Adrenal gland (tissue), 12 donors: ENCODE data around the gene MRPS34. TPM values are rescaled to one million over a fixed set of nuclear protein-coding genes. Genes with fewer than 3 reads are reported as not detected.
A peak's percentile ranks its signal among the peaks of the same experiment; 100 is the strongest.
"Not testable (repeated sequence)": the region's sequence is repeated elsewhere in the genome, so short reads cannot be mapped to it uniquely, and the experiment has no call there.

Experiments
- DNase-seq, 7 donors: peaks; one replicate each; pipeline ENCODE4 v3.0.0-alpha.2; 2019 to 2020
- H3K27ac ChIP-seq, 5 donors: fragments of 200-600 bp; sonication (generic) in 4 of 5; 1 replicate in 3 of 5; 2 replicates in 2 of 5; pipeline versions ENCODE4 v1.5.1 to v1.8.0; 2016 to 2020; ENCODE audit warnings: mild to moderate bottlenecking in 1 of 5
- H3K27me3 ChIP-seq: fragments of 200-600 bp; 2 replicates; pipeline ENCODE4 v1.8.0; 2021
- H3K36me3 ChIP-seq, 2 donors: fragments of 200-600 bp; replicated peaks in 1 of 2; 1 replicate in 1 of 2; 2 replicates in 1 of 2; pipeline versions ENCODE4 v1.5.1 to v1.8.0; 2018 to 2022
- H3K4me1 ChIP-seq, 2 donors: fragments of 200-600 bp; replicated peaks in 1 of 2; 1 replicate in 1 of 2; 2 replicates in 1 of 2; pipeline versions ENCODE4 v1.5.1 to v1.8.0; 2018 to 2021
- H3K4me3 ChIP-seq, 4 donors: fragments of 200-600 bp; sonication (generic) in 3 of 4; one replicate each; pipeline ENCODE4 v1.5.1; 2016 to 2018
- H3K9me3 ChIP-seq, 3 donors: fragments of 200-600 bp; sonication (generic) in 1 of 3; replicated peaks in 1 of 3; 1 replicate in 2 of 3; 2 replicates in 1 of 3; pipeline versions ENCODE4 v1.5.1 to v1.8.0; 2016 to 2021
- POLR2A ChIP-seq, 2 donors: fragments of 450-650 bp; IDR thresholded peaks; one replicate each; pipeline ENCODE4 v1.6.1; 2017; ENCODE audit warnings: antibody characterized with exemption in 2 of 2, mild to moderate bottlenecking in 2 of 2, moderate library complexity in 1 of 2
- WGBS, 4 donors: extraction: QIAGEN DNeasy Blood & Tissue Kit in 2 of 4; methylation state at CpG; one replicate each; pipeline versions ENCODE4 v1.1.5 to v1.1.7; 2013 to 2017; 5-methylcytosine and 5-hydroxymethylcytosine counted together
- intact Hi-C, 2 donors: fragments of 100-400 bp; cut with DNase I; formaldehyde crosslinking; loops; one replicate each; pipeline versions ENCODE4 v1.14.1 to v1.15.0; 2022 to 2023
- polyA plus RNA-seq, 3 donors: library from polyadenylated mRNA; stranded (reverse); fragments of 200-250 nt in 2 of 3; fragments of 350-450 nt in 1 of 3; fragmentation: Illumina TruSeq in 1 of 3; extraction: RNeasy Lipid Tissue Mini Kit (QIAGEN cat#74804) in 1 of 3; gene quantifications; one replicate each; pipeline ENCODE4 v1.2.3, GENCODE V29; 2013 to 2014
- total RNA-seq, 9 donors: library from RNA; depleted of rRNA in 4 of 9; stranded (reverse); fragments of >200 nt in 4 of 9; fragments of 120-200 nt in 1 of 9; fragmentation: NEBNext Ultra II Directional in 1 of 9; extraction: Animal tissue kit (Norgen Biotek cat#: 25700) in 1 of 9; gene quantifications; one replicate each; pipeline versions ENCODE4 v1.1.0 to v1.2.4, GENCODE V29; 2013 to 2023
- TF ChIP-seq, protein P1 (sequence below), 6 experiments: fragments of 450-650 bp in 4 of 6; fragments of 200-600 bp in 2 of 6; sonication (generic) in 1 of 6; IDR thresholded peaks; 1 replicate in 5 of 6; 2 replicates in 1 of 6; pipeline versions ENCODE4 v1.5.1 to v1.8.0; 2016 to 2021; ENCODE audit warnings: antibody characterized with exemption in 6 of 6, mild to moderate bottlenecking in 2 of 6, moderate library complexity in 1 of 6
- donor health status: healthy with polysubstance abuse.
- donor health status: Bipolar disorder and iron deficiency.
- donor health status: DM: yes; HTN: yes; CAD: no.
- donor health status: DM: no; HTN: no; CAD: no.
- donor health status: DM: no; HTN: no; CAD: no.
- donor health status: DM: yes; HTN: yes; CAD: no.

The MRPS34 gene
- total and polyA plus RNA-seq, 12 donors = 84.3 to 226 (median 141) TPM

- Histone ChIP-seq H3K4me3 (no peak overlapping the region), H3K36me3 (no peaks in the 10 kb centered on the region), H3K4me1 (no peaks in the 10 kb centered on the region), H3K27me3 (no peaks in the 10 kb centered on the region), H3K27ac (no peak overlapping the region), H3K9me3 (no peaks in the 10 kb centered on the region)
- WGBS, 4 donors = 81 to 88% (median 85%) methylated on average over 10 of the region's 10 CpGs
- intact Hi-C loops = no loop called here
- no peak for TF ChIP-seq POLR2A (IDR thresholded peaks at IDR 0.05)
- no peak for DNase-seq
These were observed 27.8 kb upstream of the MRPS34 start for GRCh38 chr16:1800701-1801100.

- H3K4me1 ChIP-seq, intact Hi-C loops, H3K27ac ChIP-seq, H3K36me3 ChIP-seq, H3K4me3 ChIP-seq, H3K27me3 ChIP-seq, H3K9me3 ChIP-seq, DNase-seq: not testable (repeated sequence)
- WGBS, 4 donors = 68 to 95% (median 88%) methylated on average over 2 to 5 of the region's 5 CpGs
These were observed 26.3 kb upstream of the MRPS34 start for GRCh38 chr16:1799263-1799662.

- WGBS, 4 donors = 76 to 83% (median 78%) methylated on average over 21 to 32 of the region's 32 CpGs
- intact Hi-C loops = no loop called here
- Histone ChIP-seq H3K9me3 (no peaks in the 10 kb centered on the region), H3K4me1 (no peaks in the 10 kb centered on the region), H3K27ac (no peak overlapping the region), H3K27me3 (no peaks in the 10 kb centered on the region), H3K4me3 (no peak overlapping the region), H3K36me3 (no peaks in the 10 kb centered on the region)
- TF ChIP-seq, protein P1, sequence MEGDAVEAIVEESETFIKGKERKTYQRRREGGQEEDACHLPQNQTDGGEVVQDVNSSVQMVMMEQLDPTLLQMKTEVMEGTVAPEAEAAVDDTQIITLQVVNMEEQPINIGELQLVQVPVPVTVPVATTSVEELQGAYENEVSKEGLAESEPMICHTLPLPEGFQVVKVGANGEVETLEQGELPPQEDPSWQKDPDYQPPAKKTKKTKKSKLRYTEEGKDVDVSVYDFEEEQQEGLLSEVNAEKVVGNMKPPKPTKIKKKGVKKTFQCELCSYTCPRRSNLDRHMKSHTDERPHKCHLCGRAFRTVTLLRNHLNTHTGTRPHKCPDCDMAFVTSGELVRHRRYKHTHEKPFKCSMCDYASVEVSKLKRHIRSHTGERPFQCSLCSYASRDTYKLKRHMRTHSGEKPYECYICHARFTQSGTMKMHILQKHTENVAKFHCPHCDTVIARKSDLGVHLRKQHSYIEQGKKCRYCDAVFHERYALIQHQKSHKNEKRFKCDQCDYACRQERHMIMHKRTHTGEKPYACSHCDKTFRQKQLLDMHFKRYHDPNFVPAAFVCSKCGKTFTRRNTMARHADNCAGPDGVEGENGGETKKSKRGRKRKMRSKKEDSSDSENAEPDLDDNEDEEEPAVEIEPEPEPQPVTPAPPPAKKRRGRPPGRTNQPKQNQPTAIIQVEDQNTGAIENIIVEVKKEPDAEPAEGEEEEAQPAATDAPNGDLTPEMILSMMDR (IDR thresholded peaks at IDR 0.05) = no peak
- TF ChIP-seq POLR2A (IDR thresholded peaks at IDR 0.05) = no peak
- DNase-seq = no peak
These were observed 22.2 kb upstream of the MRPS34 start for GRCh38 chr16:1794908-1795666.

DNA sequence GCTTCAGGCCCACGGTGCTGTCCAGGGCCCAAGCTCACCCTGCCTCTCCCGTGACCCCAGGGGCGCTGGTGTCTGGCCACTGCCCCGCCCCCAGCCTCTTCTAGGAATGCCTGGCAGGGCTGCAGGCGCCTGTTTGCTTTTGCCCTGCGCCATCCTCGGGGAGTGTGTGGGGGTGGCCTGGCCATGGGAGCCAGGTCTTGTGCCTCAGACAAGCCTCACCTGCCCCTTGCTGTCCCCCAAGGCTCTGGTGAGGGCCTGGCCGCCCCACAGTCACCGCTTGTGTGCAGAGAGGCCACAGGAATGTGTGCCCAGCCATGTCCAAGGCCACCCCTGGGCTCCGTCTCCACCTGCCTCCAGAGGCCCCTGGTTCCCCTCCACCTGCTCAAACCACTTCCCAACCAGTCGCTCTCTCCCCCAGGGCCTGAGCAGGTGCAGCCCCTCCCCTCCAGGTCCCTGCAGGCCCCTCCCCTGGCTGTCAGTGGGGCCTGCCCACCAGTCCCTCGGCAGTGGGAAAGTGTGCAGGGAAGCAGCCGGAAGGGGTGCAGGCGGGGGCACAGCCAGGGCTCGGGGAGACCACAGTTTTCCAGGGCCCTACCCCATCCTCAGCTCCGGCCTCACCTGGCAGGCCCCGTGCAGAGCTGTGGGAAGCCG lies 21.4 kb upstream of the MRPS34 start:
- H3K27ac ChIP-seq = no peak overlapping the region
- intact Hi-C loops = no loop called here
- H3K27me3 ChIP-seq = no peaks in the 10 kb centered on the region
- WGBS, 4 donors = 44 to 76% (median 49%) methylated on average over 5 to 18 of the region's 18 CpGs
- no peaks in the 10 kb centered on the region for H3K9me3 ChIP-seq
- H3K4me3 ChIP-seq = no peak overlapping the region
- peak in 2 of 7 donors; percentile 17 to 26 for DNase-seq
- H3K4me1 ChIP-seq = no peaks in the 10 kb centered on the region
- peaks cover 0 to 4% of the 10 kb centered on the region in 2 donors for H3K36me3 ChIP-seq
- TF ChIP-seq POLR2A (IDR thresholded peaks at IDR 0.05) = no peak

- intact Hi-C loops = no loop called here
- H3K4me1 ChIP-seq = no peaks in the 10 kb centered on the region
- no peak within 1 kb of the TSS for H3K27ac ChIP-seq
- peaks cover 0 to 10% of the 10 kb centered on the region in 2 donors for H3K36me3 ChIP-seq
- no peak for TF ChIP-seq POLR2A (IDR thresholded peaks at IDR 0.05)
- TF ChIP-seq, protein P1 (IDR thresholded peaks at IDR 0.05) = no peak
- no peak within 1 kb of the TSS for H3K4me3 ChIP-seq
- whole genome bisulfite sequencing, 4 donors = 45 to 88% (median 50%) methylated on average over 5 to 28 of the region's 28 CpGs
- no peaks in the 10 kb centered on the region for H3K27me3 ChIP-seq
- no peak for DNase-seq
- H3K9me3 ChIP-seq = no peaks in the 10 kb centered on the region
These were observed 20.8 kb upstream of the MRPS34 start, which contains the start of gene IGFALS for GRCh38 chr16:1793578-1794220. Gene IGFALS (minus strand): TSS chr16:1793705. CDS start chr16:1793652, 53 bp downstream.
